SK-N-SH treated with all-trans-retinoic acid at 6 μM for 48 hours (cell line): ENCODE results near the gene DNASE1L3.

Experiments used
- ARNTL ChIP-seq: fragments of 450-650 bp; formaldehyde crosslinking; IDR thresholded peaks from 2 replicates; pipeline ENCODE4 v1.5.0; 2020; ENCODE audit warnings: low read depth, mild to moderate bottlenecking, moderate library complexity, borderline replicate concordance
- GLIS3 ChIP-seq: fragments of 250-450 bp; sonication (Bioruptor Pico); IDR thresholded peaks from 2 replicates; pipeline ENCODE4 v1.5.0; 2020; ENCODE audit warnings: mild to moderate bottlenecking, moderate library complexity
- PATZ1 ChIP-seq: fragments of 250-450 bp; sonication (Bioruptor Pico); IDR thresholded peaks from 2 replicates; pipeline ENCODE4 v1.8.0; 2020; ENCODE audit warnings: mild to moderate bottlenecking, moderate library complexity, borderline replicate concordance
- RARB ChIP-seq: fragments of 250-450 bp; sonication (Bioruptor Pico); IDR thresholded peaks from 2 replicates; pipeline ENCODE4 v1.8.0; 2021; ENCODE audit warnings: mild to moderate bottlenecking, moderate library complexity

GRCh38 chr3:58169371-58169770 is 41.4 kb downstream of the DNASE1L3 start:
- TF ChIP-seq ARNTL (no peak), PATZ1 (no peak), GLIS3 (CRISPR knock-in tag) (no peak), RARB (no peak)
